A673 (cell line): Measurements from ENCODE around the gene PKD1.
"Not testable (repeated sequence)": the region's sequence is repeated elsewhere in the genome, so short reads cannot be mapped to it uniquely, and the experiment has no call there.

Experiments used
- EZH2 ChIP-seq: fragments of 200-600 bp; sonication (generic); IDR thresholded peaks from 2 replicates; pipeline ENCODE4 v1.6.1; 2017; ENCODE audit warnings: borderline replicate concordance, low read depth, mild to moderate bottlenecking, mixed read lengths, antibody characterized with exemption, low read length; ENCODE audit not compliant: poor library complexity, severe bottlenecking
- TF ChIP-seq, protein P1 (sequence below): fragments of 300-800, 200-600 bp; sonication (generic); conservative IDR thresholded peaks from 2 replicates; pipeline ENCODE4 v1.5.1; 2017; ENCODE audit warnings: low read depth, mild to moderate bottlenecking, antibody characterized with exemption, low read length, moderate library complexity, mixed read lengths

DNA sequence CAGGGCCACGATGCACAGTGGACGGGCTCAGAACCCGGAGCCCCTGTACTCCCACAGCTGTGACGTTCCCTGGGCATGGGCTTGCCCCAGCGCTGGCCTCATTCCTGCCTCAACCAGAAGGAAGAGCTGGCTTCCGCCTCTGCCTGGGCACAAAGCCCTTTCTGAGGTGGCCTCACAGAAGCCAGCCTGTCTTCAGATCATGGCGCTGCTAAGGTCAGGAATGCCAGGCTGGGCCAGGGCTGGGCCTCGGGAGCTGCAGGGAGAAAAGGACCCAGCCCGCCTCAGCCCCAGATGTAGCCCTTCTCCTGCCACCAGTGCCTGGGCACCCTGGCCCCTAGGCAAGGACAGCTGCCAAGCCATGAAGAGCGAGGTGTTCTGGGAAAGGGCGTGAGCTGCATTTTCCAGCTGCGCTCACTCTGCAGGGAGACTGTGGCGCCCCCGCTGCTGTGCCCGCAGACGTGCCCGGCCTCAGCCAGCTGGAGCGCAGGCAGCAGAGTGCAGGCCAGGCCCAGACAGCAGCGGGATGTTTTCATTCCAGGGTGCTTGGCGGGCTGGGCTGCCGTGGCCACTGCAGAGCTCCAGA lies 9.4 kb downstream of the PKD1 start:
- not testable (repeated sequence) for TF ChIP-seq EZH2
- TF ChIP-seq, protein P1, sequence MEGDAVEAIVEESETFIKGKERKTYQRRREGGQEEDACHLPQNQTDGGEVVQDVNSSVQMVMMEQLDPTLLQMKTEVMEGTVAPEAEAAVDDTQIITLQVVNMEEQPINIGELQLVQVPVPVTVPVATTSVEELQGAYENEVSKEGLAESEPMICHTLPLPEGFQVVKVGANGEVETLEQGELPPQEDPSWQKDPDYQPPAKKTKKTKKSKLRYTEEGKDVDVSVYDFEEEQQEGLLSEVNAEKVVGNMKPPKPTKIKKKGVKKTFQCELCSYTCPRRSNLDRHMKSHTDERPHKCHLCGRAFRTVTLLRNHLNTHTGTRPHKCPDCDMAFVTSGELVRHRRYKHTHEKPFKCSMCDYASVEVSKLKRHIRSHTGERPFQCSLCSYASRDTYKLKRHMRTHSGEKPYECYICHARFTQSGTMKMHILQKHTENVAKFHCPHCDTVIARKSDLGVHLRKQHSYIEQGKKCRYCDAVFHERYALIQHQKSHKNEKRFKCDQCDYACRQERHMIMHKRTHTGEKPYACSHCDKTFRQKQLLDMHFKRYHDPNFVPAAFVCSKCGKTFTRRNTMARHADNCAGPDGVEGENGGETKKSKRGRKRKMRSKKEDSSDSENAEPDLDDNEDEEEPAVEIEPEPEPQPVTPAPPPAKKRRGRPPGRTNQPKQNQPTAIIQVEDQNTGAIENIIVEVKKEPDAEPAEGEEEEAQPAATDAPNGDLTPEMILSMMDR: not testable (repeated sequence)
